HEK293 (cell line): ENCODE data around the gene ASB16.

Experiments used
- BCL11B ChIP-seq: fragments of 450-650 bp; formaldehyde crosslinking; IDR thresholded peaks from 2 replicates; pipeline ENCODE4 v1.5.1; 2016; ENCODE audit warnings: low read depth, missing biosample characterization, missing genetic modification characterization
- GLIS1 ChIP-seq: fragments of 450-650 bp; formaldehyde crosslinking; IDR thresholded peaks from 2 replicates; pipeline ENCODE4 v1.5.1; 2016; ENCODE audit warnings: missing biosample characterization, missing genetic modification characterization
- HOXC10 ChIP-seq: sonication (generic); formaldehyde crosslinking; IDR thresholded peaks from 2 replicates; pipeline ENCODE4 v1.8.1; 2023; ENCODE audit warnings: mild to moderate bottlenecking, missing genetic modification reagents
- HOXD13 ChIP-seq: sonication (generic); formaldehyde crosslinking; IDR thresholded peaks from 2 replicates; pipeline ENCODE4 v1.8.0; 2022; ENCODE audit warnings: missing genetic modification reagents, borderline replicate concordance
- KLF8 ChIP-seq: fragments of 450-650 bp; formaldehyde crosslinking; IDR thresholded peaks from 2 replicates; pipeline ENCODE4 v1.5.1; 2016; ENCODE audit warnings: missing biosample characterization, missing genetic modification characterization
- KLF9 ChIP-seq: fragments of 450-650 bp; formaldehyde crosslinking; IDR thresholded peaks from 2 replicates; pipeline ENCODE4 v1.5.1; 2016; ENCODE audit warnings: missing biosample characterization, missing genetic modification characterization, low read depth
- MEIS1 ChIP-seq: sonication (generic); formaldehyde crosslinking; IDR thresholded peaks from 2 replicates; pipeline ENCODE4 v1.8.1; 2022; ENCODE audit warnings: missing genetic modification reagents, mild to moderate bottlenecking, borderline replicate concordance
- MYNN ChIP-seq: fragments of 450-650 bp; formaldehyde crosslinking; IDR thresholded peaks from 2 replicates; pipeline ENCODE4 v1.5.1; 2016; ENCODE audit warnings: missing biosample characterization, missing genetic modification characterization, borderline replicate concordance
- SCRT1 ChIP-seq: fragments of 450-650 bp; formaldehyde crosslinking; IDR thresholded peaks from 2 replicates; pipeline ENCODE4 v1.5.1; 2016; ENCODE audit warnings: missing biosample characterization, missing genetic modification characterization, borderline replicate concordance
- ZBTB21 ChIP-seq: fragments of 450-650 bp; formaldehyde crosslinking; IDR thresholded peaks from 2 replicates; pipeline ENCODE4 v1.5.1; 2017; ENCODE audit warnings: missing biosample characterization, missing genetic modification characterization
- ZNF121 ChIP-seq: fragments of 450-650 bp; formaldehyde crosslinking; IDR thresholded peaks from 2 replicates; pipeline ENCODE4 v1.5.1; 2016; ENCODE audit warnings: missing biosample characterization, missing genetic modification characterization
- ZNF19 ChIP-seq: fragments of 450-650 bp; formaldehyde crosslinking; IDR thresholded peaks from 2 replicates; pipeline ENCODE4; 2016; ENCODE audit warnings: missing biosample characterization, missing genetic modification characterization, low read depth
- ZNF266 ChIP-seq: fragments of 450-650 bp; formaldehyde crosslinking; IDR thresholded peaks from 2 replicates; pipeline ENCODE4 v1.5.1; 2016; ENCODE audit warnings: missing biosample characterization, missing genetic modification characterization, low read depth
- ZNF274 ChIP-seq, 2 experiments: fragments of 200-500 bp in 1 of 2; fragments of 450-650 bp in 1 of 2; sonication (Bioruptor generic) in 1 of 2; formaldehyde crosslinking in 1 of 2; IDR thresholded peaks; 2 replicates each; pipeline versions ENCODE4 v1.5.1 to v1.6.1; 2014 to 2016; ENCODE audit warnings: borderline replicate concordance in 1 of 2, inconsistent platforms in 1 of 2, low read length in 1 of 2, missing biosample characterization in 1 of 2, missing genetic modification characterization in 1 of 2
- ZNF366 ChIP-seq: fragments of 450-650 bp; formaldehyde crosslinking; conservative IDR thresholded peaks from 2 replicates; pipeline ENCODE4 v1.5.1; 2016; ENCODE audit warnings: missing biosample characterization, missing genetic modification characterization
- ZNF433 ChIP-seq: fragments of 450-650 bp; formaldehyde crosslinking; IDR thresholded peaks from 2 replicates; pipeline ENCODE4 v1.5.1; 2016; ENCODE audit warnings: missing biosample characterization, missing genetic modification characterization, low read depth
- ZNF48 ChIP-seq: fragments of 450-650 bp; formaldehyde crosslinking; IDR thresholded peaks from 2 replicates; pipeline ENCODE4 v1.5.1; 2016; ENCODE audit warnings: missing biosample characterization, missing genetic modification characterization
- ZNF501 ChIP-seq: fragments of 450-650 bp; formaldehyde crosslinking; IDR thresholded peaks from 2 replicates; pipeline ENCODE4 v1.5.1; 2016; ENCODE audit warnings: missing biosample characterization, missing genetic modification characterization
- ZNF510 ChIP-seq: fragments of 450-650 bp; formaldehyde crosslinking; IDR thresholded peaks from 2 replicates; pipeline ENCODE4 v1.5.1; 2018; ENCODE audit warnings: mild to moderate bottlenecking, missing genetic modification characterization, missing biosample characterization; ENCODE audit not compliant: insufficient replicate concordance
- ZNF558 ChIP-seq: fragments of 450-650 bp; formaldehyde crosslinking; IDR thresholded peaks from 2 replicates; pipeline ENCODE4 v1.5.1; 2016; ENCODE audit warnings: missing biosample characterization, missing genetic modification characterization
- ZNF600 ChIP-seq: fragments of 450-650 bp; formaldehyde crosslinking; IDR thresholded peaks from 2 replicates; pipeline ENCODE4 v1.5.1; 2016; ENCODE audit warnings: missing biosample characterization, missing genetic modification characterization
- ZNF791 ChIP-seq: fragments of 450-650 bp; formaldehyde crosslinking; IDR thresholded peaks from 2 replicates; pipeline ENCODE4 v1.5.1; 2016; ENCODE audit warnings: missing biosample characterization, missing genetic modification characterization
- ZNF792 ChIP-seq: fragments of 450-650 bp; formaldehyde crosslinking; IDR thresholded peaks from 2 replicates; pipeline ENCODE4 v1.5.1; 2016; ENCODE audit warnings: missing biosample characterization, missing genetic modification characterization
- ZNF843 ChIP-seq: fragments of 450-650 bp; formaldehyde crosslinking; IDR thresholded peaks from 2 replicates; pipeline ENCODE4 v1.5.1; 2016; ENCODE audit warnings: missing biosample characterization, missing genetic modification characterization
- TF ChIP-seq, protein P1 (sequence below): fragments of 450-650 bp; formaldehyde crosslinking; IDR thresholded peaks from 2 replicates; pipeline ENCODE4 v1.5.1; 2016; ENCODE audit warnings: missing biosample characterization, missing genetic modification characterization
- TF ChIP-seq, protein P2 (sequence below): fragments of 450-650 bp; formaldehyde crosslinking; IDR thresholded peaks from 2 replicates; pipeline ENCODE4 v1.5.1; 2016; ENCODE audit warnings: missing biosample characterization, missing genetic modification characterization
- TF ChIP-seq, protein P3 (sequence below): fragments of 450-650 bp; formaldehyde crosslinking; IDR thresholded peaks from 2 replicates; pipeline ENCODE4 v1.5.1; 2016; ENCODE audit warnings: missing biosample characterization, missing genetic modification characterization
- TF ChIP-seq, protein P4 (sequence below): fragments of 450-650 bp; formaldehyde crosslinking; IDR thresholded peaks from 2 replicates; pipeline ENCODE4 v1.5.1; 2017; ENCODE audit warnings: missing biosample characterization, missing genetic modification characterization
- TF ChIP-seq, protein P5 (sequence below): fragments of 450-650 bp; formaldehyde crosslinking; IDR thresholded peaks from 2 replicates; pipeline ENCODE4 v1.5.1; 2016; ENCODE audit warnings: missing biosample characterization, missing genetic modification characterization, borderline replicate concordance
- TF ChIP-seq, protein P6 (sequence below): fragments of 450-650 bp; formaldehyde crosslinking; IDR thresholded peaks from 2 replicates; pipeline ENCODE4 v1.5.1; 2016; ENCODE audit warnings: missing biosample characterization, missing genetic modification characterization

The ASB16 gene

DNA sequence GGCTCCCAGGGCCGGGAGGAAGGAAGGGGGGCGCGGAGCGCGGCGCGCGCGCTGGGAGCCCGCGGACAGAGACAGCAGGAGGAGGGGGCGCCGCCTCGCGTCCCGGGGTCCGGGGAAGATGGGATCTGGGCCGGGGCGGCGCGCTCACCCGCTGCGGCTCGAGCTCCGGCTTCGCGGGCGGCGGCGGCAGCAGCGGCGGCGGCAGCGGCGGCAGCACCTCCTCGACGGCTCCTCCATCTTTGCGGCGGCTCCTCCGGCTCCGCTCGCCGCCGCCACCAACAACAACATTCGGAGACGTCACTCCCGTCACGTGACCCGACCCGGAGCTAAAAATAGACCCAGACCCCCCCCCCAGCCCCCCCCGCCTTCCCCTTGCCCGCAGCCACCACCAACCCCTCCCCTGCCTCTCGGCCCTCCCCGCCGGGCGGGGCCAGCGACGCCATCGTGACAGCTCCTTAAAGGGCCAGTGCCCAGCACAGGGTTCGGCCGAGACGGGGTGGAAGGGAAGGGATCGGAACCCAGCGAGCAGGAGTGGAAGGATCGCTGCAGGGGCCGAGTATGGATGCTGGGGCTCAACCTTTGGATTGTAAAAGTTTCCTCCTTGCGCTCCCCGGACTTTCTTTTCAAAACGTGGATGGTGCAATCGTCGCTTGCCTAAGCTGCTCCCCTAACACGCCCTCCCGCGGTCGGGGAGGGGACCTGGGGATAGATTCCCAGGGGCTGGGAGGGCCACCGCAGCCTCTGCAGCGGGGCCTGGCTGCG is 47.0 kb upstream of the ASB16 start, which contains the start of gene HDAC5 (continued):
- TF ChIP-seq, protein P1, sequence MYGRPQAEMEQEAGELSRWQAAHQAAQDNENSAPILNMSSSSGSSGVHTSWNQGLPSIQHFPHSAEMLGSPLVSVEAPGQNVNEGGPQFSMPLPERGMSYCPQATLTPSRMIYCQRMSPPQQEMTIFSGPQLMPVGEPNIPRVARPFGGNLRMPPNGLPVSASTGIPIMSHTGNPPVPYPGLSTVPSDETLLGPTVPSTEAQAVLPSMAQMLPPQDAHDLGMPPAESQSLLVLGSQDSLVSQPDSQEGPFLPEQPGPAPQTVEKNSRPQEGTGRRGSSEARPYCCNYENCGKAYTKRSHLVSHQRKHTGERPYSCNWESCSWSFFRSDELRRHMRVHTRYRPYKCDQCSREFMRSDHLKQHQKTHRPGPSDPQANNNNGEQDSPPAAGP (tag by site-specific recombination), result peak; percentile 71; the same call in 1 of the 2 replicates
- TF ChIP-seq ZNF501 (tag by site-specific recombination) (peak; percentile 86), ZNF600 (tag by site-specific recombination) (peak; percentile 95), ZNF510 (tag by site-specific recombination) (no peak), GLIS1 (tag by site-specific recombination) (peak; percentile 86; the same call in 1 of the 2 replicates), ZNF791 (no peak), SCRT1 (tag by site-specific recombination) (no peak), ZNF366 (tag by site-specific recombination) (peak; percentile 47; the same call in 1 of the 2 replicates), ZNF558 (tag by site-specific recombination) (peak; percentile 45; the same call in 1 of the 2 replicates), KLF8 (tag by site-specific recombination) (peak; percentile 70), ZNF266 (tag by site-specific recombination) (no peak), ZNF19 (tag by site-specific recombination) (no peak), ZBTB21 (0 out of 2 replicates have a peak, but pooled peaks have one; percentile 48), ZNF792 (tag by site-specific recombination) (no peak), ZNF843 (tag by site-specific recombination) (0 out of 2 replicates have a peak, but pooled peaks have one; percentile 48), HOXC10 (CRISPR knock-in tag) (no peak), ZNF48 (tag by site-specific recombination) (no peak), ZNF121 (tag by site-specific recombination) (no peak), ZNF274 (IDR thresholded peaks at IDR 0.05; ENCODE audit: low read length) (no peak), ZNF274 (tag by site-specific recombination; IDR thresholded peaks at IDR 0.05; ENCODE audit: borderline replicate concordance) (no peak), HOXD13 (CRISPR knock-in tag) (no peak), MYNN (tag by site-specific recombination) (no peak), KLF9 (tag by site-specific recombination) (peak; percentile 66; the same call in 1 of the 2 replicates), BCL11B (no peak), ZNF433 (tag by site-specific recombination) (no peak), MEIS1 (no peak)
- TF ChIP-seq, protein P2, sequence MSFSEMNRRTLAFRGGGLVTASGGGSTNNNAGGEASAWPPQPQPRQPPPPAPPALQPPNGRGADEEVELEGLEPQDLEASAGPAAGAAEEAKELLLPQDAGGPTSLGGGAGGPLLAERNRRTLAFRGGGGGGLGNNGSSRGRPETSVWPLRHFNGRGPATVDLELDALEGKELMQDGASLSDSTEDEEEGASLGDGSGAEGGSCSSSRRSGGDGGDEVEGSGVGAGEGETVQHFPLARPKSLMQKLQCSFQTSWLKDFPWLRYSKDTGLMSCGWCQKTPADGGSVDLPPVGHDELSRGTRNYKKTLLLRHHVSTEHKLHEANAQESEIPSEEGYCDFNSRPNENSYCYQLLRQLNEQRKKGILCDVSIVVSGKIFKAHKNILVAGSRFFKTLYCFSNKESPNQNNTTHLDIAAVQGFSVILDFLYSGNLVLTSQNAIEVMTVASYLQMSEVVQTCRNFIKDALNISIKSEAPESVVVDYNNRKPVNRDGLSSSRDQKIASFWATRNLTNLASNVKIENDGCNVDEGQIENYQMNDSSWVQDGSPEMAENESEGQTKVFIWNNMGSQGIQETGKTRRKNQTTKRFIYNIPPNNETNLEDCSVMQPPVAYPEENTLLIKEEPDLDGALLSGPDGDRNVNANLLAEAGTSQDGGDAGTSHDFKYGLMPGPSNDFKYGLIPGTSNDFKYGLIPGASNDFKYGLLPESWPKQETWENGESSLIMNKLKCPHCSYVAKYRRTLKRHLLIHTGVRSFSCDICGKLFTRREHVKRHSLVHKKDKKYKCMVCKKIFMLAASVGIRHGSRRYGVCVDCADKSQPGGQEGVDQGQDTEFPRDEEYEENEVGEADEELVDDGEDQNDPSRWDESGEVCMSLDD (tag by site-specific recombination), result peak; percentile 55; the same call in 1 of the 2 replicates
- TF ChIP-seq, protein P3, sequence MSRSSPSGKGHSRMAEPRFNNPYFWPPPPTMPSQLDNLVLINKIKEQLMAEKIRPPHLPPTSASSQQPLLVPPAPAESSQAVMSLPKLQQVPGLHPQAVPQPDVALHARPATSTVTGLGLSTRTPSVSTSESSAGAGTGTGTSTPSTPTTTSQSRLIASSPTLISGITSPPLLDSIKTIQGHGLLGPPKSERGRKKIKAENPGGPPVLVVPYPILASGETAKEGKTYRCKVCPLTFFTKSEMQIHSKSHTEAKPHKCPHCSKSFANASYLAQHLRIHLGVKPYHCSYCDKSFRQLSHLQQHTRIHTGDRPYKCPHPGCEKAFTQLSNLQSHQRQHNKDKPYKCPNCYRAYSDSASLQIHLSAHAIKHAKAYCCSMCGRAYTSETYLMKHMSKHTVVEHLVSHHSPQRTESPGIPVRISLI (tag by site-specific recombination), result no peak
- TF ChIP-seq, protein P4, sequence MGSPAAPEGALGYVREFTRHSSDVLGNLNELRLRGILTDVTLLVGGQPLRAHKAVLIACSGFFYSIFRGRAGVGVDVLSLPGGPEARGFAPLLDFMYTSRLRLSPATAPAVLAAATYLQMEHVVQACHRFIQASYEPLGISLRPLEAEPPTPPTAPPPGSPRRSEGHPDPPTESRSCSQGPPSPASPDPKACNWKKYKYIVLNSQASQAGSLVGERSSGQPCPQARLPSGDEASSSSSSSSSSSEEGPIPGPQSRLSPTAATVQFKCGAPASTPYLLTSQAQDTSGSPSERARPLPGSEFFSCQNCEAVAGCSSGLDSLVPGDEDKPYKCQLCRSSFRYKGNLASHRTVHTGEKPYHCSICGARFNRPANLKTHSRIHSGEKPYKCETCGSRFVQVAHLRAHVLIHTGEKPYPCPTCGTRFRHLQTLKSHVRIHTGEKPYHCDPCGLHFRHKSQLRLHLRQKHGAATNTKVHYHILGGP (tag by site-specific recombination), result no peak
- TF ChIP-seq, protein P5, sequence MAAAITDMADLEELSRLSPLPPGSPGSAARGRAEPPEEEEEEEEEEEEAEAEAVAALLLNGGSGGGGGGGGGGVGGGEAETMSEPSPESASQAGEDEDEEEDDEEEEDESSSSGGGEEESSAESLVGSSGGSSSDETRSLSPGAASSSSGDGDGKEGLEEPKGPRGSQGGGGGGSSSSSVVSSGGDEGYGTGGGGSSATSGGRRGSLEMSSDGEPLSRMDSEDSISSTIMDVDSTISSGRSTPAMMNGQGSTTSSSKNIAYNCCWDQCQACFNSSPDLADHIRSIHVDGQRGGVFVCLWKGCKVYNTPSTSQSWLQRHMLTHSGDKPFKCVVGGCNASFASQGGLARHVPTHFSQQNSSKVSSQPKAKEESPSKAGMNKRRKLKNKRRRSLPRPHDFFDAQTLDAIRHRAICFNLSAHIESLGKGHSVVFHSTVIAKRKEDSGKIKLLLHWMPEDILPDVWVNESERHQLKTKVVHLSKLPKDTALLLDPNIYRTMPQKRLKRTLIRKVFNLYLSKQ, result no peak
- TF ChIP-seq, protein P6, sequence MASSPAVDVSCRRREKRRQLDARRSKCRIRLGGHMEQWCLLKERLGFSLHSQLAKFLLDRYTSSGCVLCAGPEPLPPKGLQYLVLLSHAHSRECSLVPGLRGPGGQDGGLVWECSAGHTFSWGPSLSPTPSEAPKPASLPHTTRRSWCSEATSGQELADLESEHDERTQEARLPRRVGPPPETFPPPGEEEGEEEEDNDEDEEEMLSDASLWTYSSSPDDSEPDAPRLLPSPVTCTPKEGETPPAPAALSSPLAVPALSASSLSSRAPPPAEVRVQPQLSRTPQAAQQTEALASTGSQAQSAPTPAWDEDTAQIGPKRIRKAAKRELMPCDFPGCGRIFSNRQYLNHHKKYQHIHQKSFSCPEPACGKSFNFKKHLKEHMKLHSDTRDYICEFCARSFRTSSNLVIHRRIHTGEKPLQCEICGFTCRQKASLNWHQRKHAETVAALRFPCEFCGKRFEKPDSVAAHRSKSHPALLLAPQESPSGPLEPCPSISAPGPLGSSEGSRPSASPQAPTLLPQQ, result peak; percentile 92
